ENCODE measurements around the gene TBCE.

DNA sequence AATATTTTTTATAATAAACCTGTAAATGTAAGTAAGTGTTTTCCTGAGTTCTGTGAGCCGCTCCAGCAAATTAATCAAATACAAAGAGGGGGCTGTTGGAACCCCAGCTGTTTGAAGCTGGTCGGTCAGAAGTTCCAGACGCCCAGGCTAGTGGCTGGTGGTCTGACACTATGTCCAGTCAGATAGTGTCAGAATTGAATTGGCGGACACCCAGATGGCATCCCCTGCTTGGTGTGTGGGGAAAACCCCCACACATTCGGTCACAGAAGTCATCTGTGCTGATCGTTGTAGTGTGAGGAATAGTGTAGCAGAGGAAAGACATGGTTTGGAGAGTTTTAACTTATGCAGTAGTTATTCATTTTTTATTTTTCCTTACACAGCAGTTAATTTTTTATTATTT lies 32.4 kb downstream of the TBCE start:
- no peak for TF ChIP-seq EP300 (IDR thresholded peaks at IDR 0.05)
- TF ChIP-seq, protein P1, sequence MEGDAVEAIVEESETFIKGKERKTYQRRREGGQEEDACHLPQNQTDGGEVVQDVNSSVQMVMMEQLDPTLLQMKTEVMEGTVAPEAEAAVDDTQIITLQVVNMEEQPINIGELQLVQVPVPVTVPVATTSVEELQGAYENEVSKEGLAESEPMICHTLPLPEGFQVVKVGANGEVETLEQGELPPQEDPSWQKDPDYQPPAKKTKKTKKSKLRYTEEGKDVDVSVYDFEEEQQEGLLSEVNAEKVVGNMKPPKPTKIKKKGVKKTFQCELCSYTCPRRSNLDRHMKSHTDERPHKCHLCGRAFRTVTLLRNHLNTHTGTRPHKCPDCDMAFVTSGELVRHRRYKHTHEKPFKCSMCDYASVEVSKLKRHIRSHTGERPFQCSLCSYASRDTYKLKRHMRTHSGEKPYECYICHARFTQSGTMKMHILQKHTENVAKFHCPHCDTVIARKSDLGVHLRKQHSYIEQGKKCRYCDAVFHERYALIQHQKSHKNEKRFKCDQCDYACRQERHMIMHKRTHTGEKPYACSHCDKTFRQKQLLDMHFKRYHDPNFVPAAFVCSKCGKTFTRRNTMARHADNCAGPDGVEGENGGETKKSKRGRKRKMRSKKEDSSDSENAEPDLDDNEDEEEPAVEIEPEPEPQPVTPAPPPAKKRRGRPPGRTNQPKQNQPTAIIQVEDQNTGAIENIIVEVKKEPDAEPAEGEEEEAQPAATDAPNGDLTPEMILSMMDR (IDR thresholded peaks at IDR 0.05): no peak
- no peak for TF ChIP-seq POLR2A (IDR thresholded peaks at IDR 0.05)
- no peak for TF ChIP-seq POLR2AphosphoS5 (IDR thresholded peaks at IDR 0.05)

Measured in upper lobe of left lung (tissue), 4 donors.